KMS-11 (cell line): Measurements from ENCODE around the gene AXIN1.

Experiments
- H2AFZ ChIP-seq: fragments of 200-600 bp; sonication (generic); 2 replicates; pipeline ENCODE4 v1.6.1; 2016; ENCODE audit warnings: antibody characterized with exemption, mixed run types, low read depth
- H3K27ac ChIP-seq: fragments of 200-600 bp; sonication (generic); 2 replicates; pipeline ENCODE4 v1.6.1; 2016; ENCODE audit warnings: mild to moderate bottlenecking, mixed run types
- H3K27me3 ChIP-seq: fragments of 200-600 bp; sonication (generic); 2 replicates; pipeline ENCODE4 v1.6.1; 2017; ENCODE audit warnings: mild to moderate bottlenecking, low read depth, mixed run types, moderate library complexity; ENCODE audit not compliant: insufficient read depth
- H3K36me3 ChIP-seq: fragments of 200-600 bp; sonication (generic); 2 replicates; pipeline ENCODE4 v1.6.1; 2017; ENCODE audit warnings: mild to moderate bottlenecking, mixed run types; ENCODE audit not compliant: insufficient read depth
- H3K4me1 ChIP-seq: fragments of 200-600 bp; sonication (generic); 2 replicates; pipeline ENCODE4 v1.6.1; 2016; ENCODE audit warnings: mild to moderate bottlenecking, low read depth, mixed run types; ENCODE audit not compliant: poor library complexity, severe bottlenecking
- H3K4me2 ChIP-seq: fragments of 200-600 bp; sonication (generic); 2 replicates; pipeline ENCODE4 v1.7.0; 2016; ENCODE audit warnings: mild to moderate bottlenecking, mixed run types
- H3K4me3 ChIP-seq: fragments of 200-600 bp; sonication (generic); IDR thresholded peaks from 2 replicates; pipeline ENCODE4 v1.6.1; 2017; ENCODE audit warnings: low read depth, low read length, mixed read lengths; ENCODE audit not compliant: insufficient read depth
- H3K79me2 ChIP-seq: fragments of 200-600 bp; sonication (generic); 2 replicates; pipeline ENCODE4 v1.6.1; 2016; ENCODE audit warnings: low read depth, mixed run types; ENCODE audit not compliant: insufficient read depth
- H3K9ac ChIP-seq: fragments of 200-600 bp; sonication (generic); 2 replicates; pipeline ENCODE4 v1.6.1; 2016; ENCODE audit warnings: mild to moderate bottlenecking, mixed run types
- H4K20me1 ChIP-seq: fragments of 200-600 bp; sonication (generic); 2 replicates; pipeline ENCODE4 v1.6.1; 2016; ENCODE audit warnings: mild to moderate bottlenecking, mixed run types; ENCODE audit not compliant: insufficient read depth
- CTCF ChIP-seq: fragments of 200-600 bp; sonication (generic); conservative IDR thresholded peaks from 2 replicates; pipeline ENCODE4 v1.6.1; 2017; ENCODE audit warnings: low read depth, mild to moderate bottlenecking, antibody characterized with exemption, low read length, moderate library complexity, mixed read lengths

The AXIN1 gene

DNA sequence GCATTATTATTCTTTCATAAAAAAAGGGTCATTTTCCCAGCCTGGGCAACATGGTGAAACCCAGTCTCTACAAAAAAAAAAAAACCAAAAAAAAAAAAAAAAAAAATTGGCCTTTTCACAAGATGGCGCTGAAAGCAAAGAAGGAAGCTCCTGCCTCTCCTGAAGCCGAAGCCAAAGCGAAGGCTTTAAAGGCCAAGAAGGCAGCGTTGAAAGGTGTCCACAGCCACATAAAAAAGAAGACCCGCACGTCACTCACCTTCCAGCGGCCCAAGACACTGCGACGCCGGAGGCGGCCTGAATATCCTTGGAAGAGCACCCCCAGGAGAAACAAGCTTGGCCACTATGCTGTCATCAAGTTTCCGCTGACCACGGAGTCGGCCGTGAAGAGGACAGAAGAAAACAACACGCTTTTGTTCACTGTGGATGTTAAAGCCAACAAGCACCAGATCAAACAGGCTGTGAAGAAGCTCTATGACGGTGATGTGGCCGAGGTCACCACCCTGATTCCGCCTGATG lies 34.2 kb upstream of the AXIN1 start:
- H3K4me2 ChIP-seq, result peak overlapping the region; percentile 58
- peaks cover 26% of the 10 kb centered on the region for H3K4me1 ChIP-seq
- no peak for TF ChIP-seq CTCF
- H2AFZ ChIP-seq, result peak overlapping the region; percentile 10; the same call in 1 of the 2 replicates
- H3K27me3 ChIP-seq, result no peaks in the 10 kb centered on the region
- no peaks in the 10 kb centered on the region for H4K20me1 ChIP-seq
- H3K27ac ChIP-seq, result peak overlapping the region; percentile 28; the same call in 1 of the 2 replicates
- no peak overlapping the region for H3K4me3 ChIP-seq
- no peak overlapping the region for H3K9ac ChIP-seq
- H3K36me3 ChIP-seq, result no peaks in the 10 kb centered on the region
- H3K79me2 ChIP-seq, result no peaks in the 10 kb centered on the region

GRCh38 chr16:383326-384051 lies 31.0 kb upstream of the AXIN1 start:
- H3K79me2 ChIP-seq, result no peaks in the 10 kb centered on the region; the same call in 1 of the 2 replicates
- H3K27ac ChIP-seq, result no peak overlapping the region
- H4K20me1 ChIP-seq, result no peaks in the 10 kb centered on the region
- no peaks in the 10 kb centered on the region for H3K27me3 ChIP-seq
- H3K36me3 ChIP-seq, result no peaks in the 10 kb centered on the region
- no peak overlapping the region for H2AFZ ChIP-seq
- H3K4me3 ChIP-seq, result no peak overlapping the region
- no peak for TF ChIP-seq CTCF
- H3K4me2 ChIP-seq, result no peak overlapping the region
- no peak overlapping the region for H3K9ac ChIP-seq
- H3K4me1 ChIP-seq, result peaks cover 31% of the 10 kb centered on the region

- Histone ChIP-seq H3K27ac (no peak within 1 kb of the TSS), H3K36me3 (no peaks in the 10 kb centered on the region), H4K20me1 (no peaks in the 10 kb centered on the region), H3K9ac (peak within 1 kb of the TSS; percentile 56), H3K4me3 (no peak within 1 kb of the TSS), H3K4me2 (peak within 1 kb of the TSS; percentile 93), H3K4me1 (peaks cover 30% of the 10 kb centered on the region), H3K79me2 (no peaks in the 10 kb centered on the region; the same call in 1 of the 2 replicates), H3K27me3 (no peaks in the 10 kb centered on the region), H2AFZ (peak within 1 kb of the TSS; percentile 78)
- no peak for TF ChIP-seq CTCF
These were observed 29.5 kb upstream of the AXIN1 start, which contains the start of gene PGAP6 for GRCh38 chr16:381789-382717. Gene PGAP6 (minus strand): TSS chr16:381978. CDS start chr16:381821, 157 bp downstream.

DNA sequence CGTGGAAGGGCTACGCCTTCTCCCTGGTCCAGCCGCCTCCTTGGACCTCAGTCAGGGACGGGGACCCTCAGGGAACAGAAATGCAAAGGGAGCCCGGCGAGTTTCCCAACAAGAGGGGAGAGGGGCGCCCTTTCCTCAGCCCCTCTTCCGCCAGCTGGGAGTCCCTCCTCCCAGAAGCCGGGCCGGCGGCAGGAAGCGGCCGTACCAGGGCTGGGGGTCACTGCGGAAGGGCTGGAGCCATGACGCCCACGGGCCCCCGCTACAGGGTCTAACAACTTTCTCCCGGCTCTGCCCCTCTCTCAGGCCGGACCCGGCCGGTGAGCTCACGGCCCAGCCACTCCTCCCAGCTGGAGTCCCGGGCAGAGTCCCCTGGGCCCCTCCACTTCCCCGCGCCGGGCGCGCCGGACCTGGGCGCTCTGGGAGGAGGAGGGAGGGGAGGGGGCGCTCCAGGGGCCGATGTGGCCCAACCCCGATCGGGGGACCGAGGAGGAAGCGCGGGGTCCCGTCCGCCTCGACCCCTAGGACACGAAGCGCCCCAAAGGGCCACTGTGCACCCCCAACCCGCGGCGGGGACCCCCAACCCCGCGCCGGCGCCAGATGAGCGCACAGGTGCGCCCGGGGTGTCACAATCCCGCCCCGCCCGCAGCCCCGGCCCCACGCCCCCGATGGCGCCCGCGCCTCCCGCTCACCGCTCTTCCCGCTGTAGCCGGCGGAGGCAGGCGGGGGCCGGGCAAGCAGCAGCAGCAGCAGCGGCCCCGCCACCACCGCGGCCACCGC lies 28.7 kb upstream of the AXIN1 start:
- TF ChIP-seq CTCF, result no peak
- no peak overlapping the region for H3K27ac ChIP-seq
- H3K9ac ChIP-seq, result peak overlapping the region; percentile 43; the same call in 1 of the 2 replicates
- peak overlapping the region; percentile 45 for H2AFZ ChIP-seq
- no peaks in the 10 kb centered on the region for H4K20me1 ChIP-seq
- no peak overlapping the region for H3K4me3 ChIP-seq
- no peaks in the 10 kb centered on the region for H3K27me3 ChIP-seq
- H3K36me3 ChIP-seq, result no peaks in the 10 kb centered on the region
- peaks cover 22% of the 10 kb centered on the region for H3K4me1 ChIP-seq
- H3K79me2 ChIP-seq, result no peaks in the 10 kb centered on the region; the same call in 1 of the 2 replicates
- H3K4me2 ChIP-seq, result peak overlapping the region; percentile 83
